ENCODE data around the gene MCOLN2. TPM values are rescaled to one million over a fixed set of nuclear protein-coding genes. Genes with fewer than 3 reads are reported as not detected.

The MCOLN2 gene
- total RNA-seq, 2 experiments from 2014 or later: 51.8 to 60.6 TPM

- no peaks in the 10 kb centered on the region for H3K9me3 Mint-ChIP-seq (ENCODE audit: low read depth)
- peaks cover 71% of the 10 kb centered on the region for H3K36me3 Mint-ChIP-seq
- H3K27me3 Mint-ChIP-seq: no peaks in the 10 kb centered on the region
- peaks cover 15% of the 10 kb centered on the region for H3K4me1 Mint-ChIP-seq
- DNase-seq: no peak
- no peak overlapping the region for H3K4me3 Mint-ChIP-seq
- ATAC-seq: no peak
- no peak overlapping the region for H3K27ac Mint-ChIP-seq
- CTCF ChIA-PET: interaction anchor here (0.6 to 9.8 kb wide), 3 partner anchors 44 to 308 kb away, joined by 3 to 196 read pairs (median 3); partner anchors contain the start of gene C1orf52
These were observed 47.2 kb downstream of the MCOLN2 start for GRCh38 chr1:84949664-84950063.

DNA sequence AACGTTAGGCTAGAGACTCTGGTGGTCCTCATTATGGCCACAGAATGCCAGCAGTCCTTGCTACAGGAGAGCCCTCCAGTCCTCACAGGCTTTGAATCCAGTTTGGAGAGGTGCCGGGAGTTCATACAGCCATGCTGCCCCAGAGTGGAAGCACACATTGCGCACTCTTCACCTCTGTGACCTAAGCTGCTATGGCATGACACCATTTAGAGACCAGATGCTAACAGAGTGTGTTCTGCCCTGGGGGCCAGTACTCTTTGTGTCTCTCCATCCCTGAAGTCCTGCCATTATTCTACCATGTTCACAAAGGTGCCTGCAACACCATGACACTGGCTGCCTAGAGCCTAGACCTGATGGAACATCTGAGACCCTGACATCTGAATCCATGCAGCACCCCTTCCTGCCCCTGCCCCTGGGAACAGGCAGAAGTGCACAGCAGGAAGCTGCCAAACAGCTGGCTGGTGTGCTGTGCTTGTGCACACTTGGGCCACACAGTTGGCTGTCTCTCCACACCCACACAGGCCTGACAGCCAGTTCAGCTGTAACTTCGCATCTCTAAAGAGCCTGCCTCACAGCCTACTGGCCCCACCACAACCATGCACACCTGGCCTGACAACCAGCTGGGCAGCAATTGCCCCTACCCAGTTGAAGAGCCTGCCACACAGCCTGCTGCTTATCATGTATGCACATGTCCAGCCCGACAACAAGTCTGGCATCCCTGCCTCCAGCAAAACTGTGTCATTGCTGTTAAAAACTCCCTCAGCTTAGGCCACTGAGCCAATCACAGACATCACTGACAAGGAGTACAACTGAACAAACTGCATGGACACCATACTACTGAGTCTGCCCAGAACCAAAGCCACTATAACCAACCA is 49.1 kb downstream of the MCOLN2 start:
- ATAC-seq (no peak), DNase-seq (no peak)
- CTCF ChIA-PET: interaction anchor here (0.6 to 9.8 kb wide), 7 partner anchors 9 to 310 kb away, joined by 3 to 196 read pairs (median 5); partner anchors contain the start of gene C1orf52
- no peak overlapping the region for H3K4me3 Mint-ChIP-seq
- H3K27me3 Mint-ChIP-seq: no peaks in the 10 kb centered on the region
- H3K36me3 Mint-ChIP-seq: peaks cover 58% of the 10 kb centered on the region
- H3K4me1 Mint-ChIP-seq: peaks cover 21% of the 10 kb centered on the region
- no peaks in the 10 kb centered on the region for H3K9me3 Mint-ChIP-seq (ENCODE audit: low read depth)
- no peak overlapping the region for H3K27ac Mint-ChIP-seq

- CTCF ChIA-PET: interaction anchor here (1.1 to 9.8 kb wide), 2 partner anchors 81 to 311 kb away, joined by 3 to 196 read pairs; partner anchors contain the start of gene C1orf52
- no peaks in the 10 kb centered on the region for H3K27me3 Mint-ChIP-seq
- no peak overlapping the region for H3K4me3 Mint-ChIP-seq
- H3K36me3 Mint-ChIP-seq: peaks cover 47% of the 10 kb centered on the region
- DNase-seq: no peak
- peak overlapping the region; percentile 34 for H3K27ac Mint-ChIP-seq
- no peak for ATAC-seq
- no peaks in the 10 kb centered on the region for H3K9me3 Mint-ChIP-seq (ENCODE audit: low read depth)
- peaks cover 21% of the 10 kb centered on the region for H3K4me1 Mint-ChIP-seq
These were observed 50.3 kb downstream of the MCOLN2 start for GRCh38 chr1:84946631-84947030.

- H3K27ac Mint-ChIP-seq: peak overlapping the region; percentile 92
These were observed 52.0 kb downstream of the MCOLN2 start for GRCh38 chr1:84944767-84945486.

DNA sequence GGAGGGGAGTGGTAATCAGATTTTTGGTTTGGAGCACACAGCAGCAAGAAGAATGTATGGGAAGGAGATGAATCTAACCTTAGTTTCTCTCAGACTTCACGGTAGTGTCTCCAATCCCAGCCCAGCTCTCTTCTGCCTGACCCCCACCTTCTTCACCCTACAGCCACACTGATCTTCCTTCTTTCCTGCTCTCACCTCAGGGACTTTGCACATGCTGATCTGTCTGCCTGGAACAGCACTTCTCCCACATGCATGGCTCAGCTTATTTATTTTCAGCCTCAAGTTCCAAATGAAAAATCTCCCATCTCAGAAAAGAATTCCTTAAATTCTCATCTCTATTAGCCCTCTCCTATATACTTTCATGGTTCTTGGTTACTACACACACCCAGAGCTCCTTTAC is 55.1 kb downstream of the MCOLN2 start:
- Mint-ChIP-seq H3K27me3 (no peaks in the 10 kb centered on the region), H3K36me3 (peaks cover 15% of the 10 kb centered on the region), H3K4me3 (no peak overlapping the region), H3K4me1 (peaks cover 17% of the 10 kb centered on the region), H3K9me3 (ENCODE audit: low read depth) (no peaks in the 10 kb centered on the region), H3K27ac (no peak overlapping the region)
- DNase-seq (no peak), ATAC-seq (no peak)
- CTCF ChIA-PET: interaction anchor here (1.4 to 9.8 kb wide), 2 partner anchors 86 to 316 kb away, joined by 6 to 196 read pairs; partner anchors contain the start of gene C1orf52

More at GRCh38 chr1:84944767-84945486, 52.0 kb downstream of the MCOLN2 start:
- Mint-ChIP-seq H3K27me3 (no peaks in the 10 kb centered on the region), H3K9me3 (ENCODE audit: low read depth) (no peaks in the 10 kb centered on the region), H3K36me3 (peaks cover 32% of the 10 kb centered on the region), H3K4me1 (peaks cover 21% of the 10 kb centered on the region), H3K4me3 (peak overlapping the region; percentile 80)
- DNase-seq: peak; percentile 82
- peak; percentile 93 for ATAC-seq
- CTCF ChIA-PET: interaction anchor here (0.6 to 9.8 kb wide), 75 partner anchors 9 to 465 kb away, joined by 3 to 196 read pairs (median 4); partner anchors contain the start of genes BCL10, C1orf52, MCOLN2 and MCOLN3

GRCh38 chr1:84940481-84940880 is 56.4 kb downstream of the MCOLN2 start:
- H3K36me3 Mint-ChIP-seq: peaks cover 11% of the 10 kb centered on the region
- no peak overlapping the region for H3K27ac Mint-ChIP-seq

DNA sequence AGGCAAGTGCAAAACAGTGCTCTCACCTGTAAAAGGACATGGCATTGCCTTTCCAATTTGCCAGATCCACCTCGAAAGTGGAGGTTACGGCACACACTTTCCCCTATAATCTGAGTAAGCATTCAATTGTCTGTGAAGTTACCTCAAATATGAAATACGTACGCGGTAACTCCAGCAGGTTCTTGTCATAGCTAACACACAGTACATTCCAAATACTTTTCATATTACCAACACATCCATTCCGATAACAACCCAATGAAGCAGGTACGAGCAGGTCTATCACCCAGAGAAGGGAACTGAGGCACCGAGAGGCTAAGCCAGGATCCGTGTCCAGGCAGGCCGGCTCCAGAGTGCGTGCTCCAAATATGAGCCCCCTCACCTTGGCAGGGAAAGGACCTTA is 57.2 kb downstream of the MCOLN2 start:
- Mint-ChIP-seq H3K27ac (no peak overlapping the region), H3K36me3 (peaks cover 9% of the 10 kb centered on the region), H3K4me1 (peaks cover 10% of the 10 kb centered on the region), H3K9me3 (ENCODE audit: low read depth) (no peaks in the 10 kb centered on the region), H3K27me3 (no peaks in the 10 kb centered on the region), H3K4me3 (no peak overlapping the region)
- ATAC-seq (no peak), DNase-seq (no peak)
- CTCF ChIA-PET: interaction anchor here (1.1 to 9.8 kb wide), 2 partner anchors 318 to 319 kb away, joined by 3 to 196 read pairs; partner anchors contain the start of gene C1orf52

More at GRCh38 chr1:84940481-84940880, 56.4 kb downstream of the MCOLN2 start:
- Mint-ChIP-seq H3K4me3 (no peak overlapping the region), H3K9me3 (ENCODE audit: low read depth) (no peaks in the 10 kb centered on the region), H3K27me3 (no peaks in the 10 kb centered on the region), H3K4me1 (peaks cover 15% of the 10 kb centered on the region)
- CTCF ChIA-PET: interaction anchor here (9.8 kb wide), 1 partner anchor 317 kb away, joined by 196 read pairs; the partner anchor contains the start of gene C1orf52
- ATAC-seq: no peak
- DNase-seq: no peak

DNA sequence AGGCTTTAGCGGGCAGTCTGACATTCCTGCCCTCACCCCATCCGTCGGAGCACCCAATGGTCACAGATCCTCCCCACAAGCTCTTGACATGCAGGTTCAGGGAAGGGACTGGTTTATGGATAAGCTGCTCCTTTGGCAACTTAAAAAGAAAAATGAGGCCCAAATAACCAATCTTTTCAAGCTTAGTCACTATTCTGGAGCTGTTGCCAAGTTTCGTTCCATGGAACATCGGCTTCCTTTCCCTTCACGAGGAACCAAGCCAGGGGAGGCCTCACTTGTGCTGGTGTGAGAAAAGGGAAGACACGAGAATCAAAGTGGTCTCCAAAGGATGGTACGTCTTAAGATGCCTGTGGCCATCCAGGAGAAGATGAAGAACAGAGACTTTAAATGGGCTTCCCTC is 57.8 kb downstream of the MCOLN2 start:
- no peaks in the 10 kb centered on the region for H3K27me3 Mint-ChIP-seq
- H3K4me1 Mint-ChIP-seq: peaks cover 7% of the 10 kb centered on the region
- ATAC-seq (no peak), DNase-seq (no peak)
- no peak overlapping the region for H3K4me3 Mint-ChIP-seq
- no peaks in the 10 kb centered on the region for H3K9me3 Mint-ChIP-seq (ENCODE audit: low read depth)
- CTCF ChIA-PET: interaction anchor here (1.1 kb wide), 1 partner anchor 320 kb away, joined by 3 read pairs; no protein-coding TSS in a partner anchor
- no peak overlapping the region for H3K27ac Mint-ChIP-seq
- H3K36me3 Mint-ChIP-seq: peaks cover 9% of the 10 kb centered on the region

- no peak overlapping the region for H3K27ac Mint-ChIP-seq
- H3K36me3 Mint-ChIP-seq: peaks cover 6% of the 10 kb centered on the region
- ATAC-seq: peak; percentile 65
- DNase-seq: no peak
- CTCF ChIA-PET: interaction anchor here (0.6 to 4.5 kb wide), 22 partner anchors 8 to 513 kb away, joined by 3 to 28 read pairs (median 4); partner anchors contain the start of gene LPAR3
- no peak overlapping the region for H3K4me3 Mint-ChIP-seq
- no peaks in the 10 kb centered on the region for H3K27me3 Mint-ChIP-seq
- peaks cover 4% of the 10 kb centered on the region for H3K4me1 Mint-ChIP-seq
- no peaks in the 10 kb centered on the region for H3K9me3 Mint-ChIP-seq (ENCODE audit: low read depth)
These were observed 60.6 kb downstream of the MCOLN2 start for GRCh38 chr1:84936116-84936810.

- CTCF ChIA-PET: interaction anchor here (0.8 to 0.9 kb wide), 2 partner anchors 151 to 161 kb away, joined by 3 read pairs; no protein-coding TSS in a partner anchor
- Mint-ChIP-seq H3K27ac (no peak overlapping the region), H3K4me3 (no peak overlapping the region)
These were observed 63.8 kb downstream of the MCOLN2 start for GRCh38 chr1:84933011-84933611.

DNA sequence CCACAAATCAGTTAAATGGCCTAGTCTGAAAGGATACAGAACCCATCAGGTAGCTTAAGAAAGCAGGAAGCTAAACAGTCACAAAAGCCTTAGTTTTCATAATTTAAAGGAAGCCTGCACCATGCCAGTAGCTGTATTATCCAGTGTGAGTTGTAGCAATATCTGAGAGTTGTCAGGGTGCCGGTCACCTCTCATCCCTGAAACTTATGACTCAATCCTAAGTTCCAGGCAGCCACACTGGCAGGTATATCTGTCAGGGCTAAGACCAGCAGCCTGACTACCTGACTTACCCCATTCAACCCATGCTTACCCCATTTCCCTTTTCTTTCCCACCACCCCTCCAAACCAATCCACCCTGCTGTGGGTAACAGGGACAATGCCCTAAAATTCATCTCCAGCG is 66.1 kb downstream of the MCOLN2 start:
- ATAC-seq: no peak
- H3K4me3 Mint-ChIP-seq: no peak overlapping the region
- CTCF ChIA-PET: interaction anchor here (1.2 to 1.5 kb wide), 3 partner anchors 14 to 148 kb away, joined by 3 to 4 read pairs (median 3); no protein-coding TSS in a partner anchor

More at GRCh38 chr1:84933011-84933611, 63.8 kb downstream of the MCOLN2 start:
- Mint-ChIP-seq H3K27me3 (no peaks in the 10 kb centered on the region), H3K36me3 (peaks cover 15% of the 10 kb centered on the region), H3K9me3 (ENCODE audit: low read depth) (no peaks in the 10 kb centered on the region), H3K4me1 (peaks cover 8% of the 10 kb centered on the region)
- ATAC-seq (no peak), DNase-seq (no peak)

DNA sequence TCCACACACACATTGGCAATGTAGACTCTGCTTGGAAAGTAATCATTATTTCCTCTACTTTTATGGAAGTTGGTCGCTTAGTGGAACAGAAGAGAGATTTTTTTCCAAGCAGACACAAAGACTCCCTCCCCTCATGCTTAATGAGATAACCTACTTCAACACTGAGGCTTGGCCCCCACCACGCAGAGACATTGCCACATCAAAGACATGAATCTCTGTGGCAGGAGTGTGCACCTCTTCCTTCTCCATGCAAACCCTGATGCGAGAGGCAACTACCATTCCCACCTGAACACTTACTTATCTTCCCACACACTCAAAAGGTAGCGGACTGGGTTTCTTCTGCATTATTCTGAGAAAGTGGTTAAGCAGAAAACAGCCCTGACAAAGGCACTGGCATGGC is 66.6 kb downstream of the MCOLN2 start:
- Mint-ChIP-seq H3K4me3 (no peak overlapping the region), H3K9me3 (ENCODE audit: low read depth) (no peaks in the 10 kb centered on the region), H3K36me3 (peaks cover 14% of the 10 kb centered on the region), H3K27ac (no peak overlapping the region), H3K27me3 (no peaks in the 10 kb centered on the region), H3K4me1 (peaks cover 4% of the 10 kb centered on the region)
- no peak for ATAC-seq
- CTCF ChIA-PET: interaction anchor here (1.3 kb wide), 1 partner anchor 14 kb away, joined by 4 read pairs; no protein-coding TSS in a partner anchor
- no peak for DNase-seq

More for the DNA sequence above, 66.1 kb downstream of the MCOLN2 start:
- no peaks in the 10 kb centered on the region for H3K27me3 Mint-ChIP-seq
- no peak overlapping the region for H3K27ac Mint-ChIP-seq
- no peak for DNase-seq
- peaks cover 4% of the 10 kb centered on the region for H3K4me1 Mint-ChIP-seq
- H3K36me3 Mint-ChIP-seq: peaks cover 14% of the 10 kb centered on the region
- H3K9me3 Mint-ChIP-seq (ENCODE audit: low read depth): no peaks in the 10 kb centered on the region
